Measurements from ENCODE around the gene CYCS. TPM values are rescaled to one million over a fixed set of nuclear protein-coding genes. Genes with fewer than 3 reads are reported as not detected.

CYCS gene
- total RNA-seq, 4 donors from 2014 or later = 29.9 to 129 (median 66.8) TPM

DNA sequence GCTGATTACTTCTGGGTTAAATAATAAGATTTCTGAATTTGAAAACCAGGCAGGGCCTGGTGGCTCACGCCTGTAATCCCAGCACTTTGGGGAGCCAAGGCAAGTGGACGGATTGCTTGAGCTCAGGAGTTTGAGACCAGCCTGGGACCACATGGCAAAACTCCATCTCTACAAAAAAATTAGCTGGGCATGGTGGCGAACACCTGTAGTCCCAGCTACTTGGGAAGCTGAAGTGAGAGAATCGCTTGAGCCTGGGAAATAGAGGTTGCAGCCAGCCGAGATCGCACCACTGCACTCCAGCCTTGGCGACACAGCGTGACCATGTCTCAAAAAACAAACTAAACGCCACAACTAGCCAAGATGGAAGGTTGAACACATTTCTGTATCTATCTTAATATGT is 3.5 kb downstream of the CYCS start:
- in situ Hi-C loops (cut with MboI; ENCODE audit: low pct_ligation_motif_present in 1 of 4, low pct_unique_long_range_greater_than_20kb in 1 of 4, low sequenced_read_pairs in 3 of 4) = no loop called here
- Histone ChIP-seq H3K4me3 (no peak overlapping the region), H3K4me1 (peaks cover 0 to 67% (median 27%) of the 10 kb centered on the region in 4 donors), H3K36me3 (peaks cover 0 to 34% (median 16%) of the 10 kb centered on the region in 4 donors), H3K27ac (no peak overlapping the region), H3K27me3 (no peaks in the 10 kb centered on the region), H3K9me3 (no peaks in the 10 kb centered on the region)
- DNase-seq = no peak
- WGBS, 2 donors (ENCODE audit: low coverage in 1 of 2) = 93 to 97% methylated on average over 8 to 9 of the region's 9 CpGs
- TF ChIP-seq POLR2AphosphoS5 (IDR thresholded peaks at IDR 0.05) (no peak), POLR2A (IDR thresholded peaks at IDR 0.05) (no peak), EP300 (IDR thresholded peaks at IDR 0.05; ENCODE audit: low read depth) (no peak)
- TF ChIP-seq, protein P1, sequence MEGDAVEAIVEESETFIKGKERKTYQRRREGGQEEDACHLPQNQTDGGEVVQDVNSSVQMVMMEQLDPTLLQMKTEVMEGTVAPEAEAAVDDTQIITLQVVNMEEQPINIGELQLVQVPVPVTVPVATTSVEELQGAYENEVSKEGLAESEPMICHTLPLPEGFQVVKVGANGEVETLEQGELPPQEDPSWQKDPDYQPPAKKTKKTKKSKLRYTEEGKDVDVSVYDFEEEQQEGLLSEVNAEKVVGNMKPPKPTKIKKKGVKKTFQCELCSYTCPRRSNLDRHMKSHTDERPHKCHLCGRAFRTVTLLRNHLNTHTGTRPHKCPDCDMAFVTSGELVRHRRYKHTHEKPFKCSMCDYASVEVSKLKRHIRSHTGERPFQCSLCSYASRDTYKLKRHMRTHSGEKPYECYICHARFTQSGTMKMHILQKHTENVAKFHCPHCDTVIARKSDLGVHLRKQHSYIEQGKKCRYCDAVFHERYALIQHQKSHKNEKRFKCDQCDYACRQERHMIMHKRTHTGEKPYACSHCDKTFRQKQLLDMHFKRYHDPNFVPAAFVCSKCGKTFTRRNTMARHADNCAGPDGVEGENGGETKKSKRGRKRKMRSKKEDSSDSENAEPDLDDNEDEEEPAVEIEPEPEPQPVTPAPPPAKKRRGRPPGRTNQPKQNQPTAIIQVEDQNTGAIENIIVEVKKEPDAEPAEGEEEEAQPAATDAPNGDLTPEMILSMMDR (IDR thresholded peaks at IDR 0.05) = no peak
- intact Hi-C loops (cut with DNase I; ENCODE audit: low total_unique reads) = no loop called here

DNA sequence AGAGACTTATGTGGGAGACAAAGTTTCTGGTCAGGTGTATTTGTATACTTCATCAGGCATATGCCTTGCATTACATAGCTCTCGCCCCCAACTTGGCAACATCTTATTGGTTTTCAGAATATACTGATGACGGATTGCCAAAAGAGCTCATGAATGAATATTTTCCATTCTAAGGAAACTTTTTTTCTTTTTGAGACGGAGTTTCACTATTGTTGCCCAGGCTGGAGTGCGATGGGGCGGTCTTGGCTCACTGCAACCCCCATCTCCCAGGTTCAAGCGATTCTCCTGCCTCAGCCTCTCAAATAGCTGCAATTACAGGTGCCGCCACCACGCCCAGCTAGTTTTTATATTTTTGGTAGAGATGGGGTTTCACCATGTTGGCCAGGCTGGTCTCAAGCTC is 6.0 kb downstream of the CYCS start:
- H3K27ac ChIP-seq = no peak overlapping the region
- DNase-seq = no peak
- in situ Hi-C loops (cut with MboI; ENCODE audit: low pct_ligation_motif_present in 1 of 4, low pct_unique_long_range_greater_than_20kb in 1 of 4, low sequenced_read_pairs in 3 of 4) = no loop called here
- H3K4me1 ChIP-seq = peaks cover 0 to 60% (median 21%) of the 10 kb centered on the region in 4 donors
- TF ChIP-seq POLR2A (IDR thresholded peaks at IDR 0.05) = no peak
- no peak for TF ChIP-seq EP300 (IDR thresholded peaks at IDR 0.05; ENCODE audit: low read depth)
- TF ChIP-seq, protein P1 (IDR thresholded peaks at IDR 0.05) = no peak
- no peak for TF ChIP-seq POLR2AphosphoS5 (IDR thresholded peaks at IDR 0.05)
- peaks cover 0 to 34% (median 16%) of the 10 kb centered on the region in 4 donors for H3K36me3 ChIP-seq
- no peak overlapping the region for H3K4me3 ChIP-seq
- no peaks in the 10 kb centered on the region for H3K9me3 ChIP-seq
- intact Hi-C loops (cut with DNase I; ENCODE audit: low total_unique reads) = no loop called here
- H3K27me3 ChIP-seq = no peaks in the 10 kb centered on the region
- 86% methylated on average over 8 of the region's 8 CpGs; no CpG with 5 or more reads in 1 of the 2 donors for WGBS, 2 donors (ENCODE audit: low coverage in 1 of 2)

DNA sequence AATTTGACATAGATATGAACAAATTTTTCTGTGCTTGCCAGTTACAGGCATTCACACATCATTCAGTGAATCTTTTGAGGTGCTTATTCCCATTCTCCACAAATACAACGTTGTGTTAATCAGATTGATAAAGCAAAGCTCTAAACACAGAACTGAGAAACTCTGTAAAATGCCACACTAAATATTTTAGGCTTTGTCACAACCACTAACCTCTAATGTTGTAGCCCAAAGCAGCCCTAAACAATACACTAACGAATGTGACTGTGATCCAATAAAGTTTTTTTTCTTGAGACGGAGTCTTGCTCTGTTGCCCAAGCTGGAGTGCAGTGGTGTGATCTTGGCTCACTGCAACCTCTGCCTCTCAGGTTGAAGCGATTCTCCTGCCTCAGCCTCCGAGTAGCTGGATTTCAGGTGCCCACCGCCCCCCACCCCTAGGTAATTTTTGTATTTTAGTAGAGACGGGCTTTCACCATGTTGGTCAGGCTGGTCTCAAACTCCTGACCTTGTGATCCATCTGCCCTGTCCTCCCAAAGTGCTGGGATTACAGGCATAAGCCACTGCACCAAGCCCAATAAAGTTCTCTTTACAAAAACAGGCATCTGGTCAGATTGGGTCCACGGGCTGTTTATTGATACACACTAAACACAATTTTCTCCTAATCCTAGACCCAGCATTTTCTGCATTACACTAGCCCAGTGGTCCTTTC is 6.9 kb downstream of the CYCS start:
- Histone ChIP-seq H3K27ac (peak overlapping the region; percentile 15 to 53 (median 48)), H3K27me3 (no peaks in the 10 kb centered on the region), H3K36me3 (peaks cover 0 to 34% (median 16%) of the 10 kb centered on the region in 4 donors), H3K4me1 (peaks cover 0 to 52% (median 15%) of the 10 kb centered on the region in 4 donors), H3K9me3 (no peaks in the 10 kb centered on the region), H3K4me3 (no peak overlapping the region)
- WGBS, 2 donors (ENCODE audit: low coverage in 1 of 2) = 73 to 75% methylated on average over 2 to 8 of the region's 8 CpGs
- DNase-seq = no peak
- intact Hi-C loops (cut with DNase I; ENCODE audit: low total_unique reads) = no loop called here
- TF ChIP-seq, protein P1 (IDR thresholded peaks at IDR 0.05) = no peak
- TF ChIP-seq POLR2AphosphoS5 (IDR thresholded peaks at IDR 0.05) (no peak), EP300 (IDR thresholded peaks at IDR 0.05; ENCODE audit: low read depth) (no peak), POLR2A (IDR thresholded peaks at IDR 0.05) (no peak)
- in situ Hi-C loops (cut with MboI; ENCODE audit: low pct_ligation_motif_present in 1 of 4, low pct_unique_long_range_greater_than_20kb in 1 of 4, low sequenced_read_pairs in 3 of 4) = no loop called here

DNA sequence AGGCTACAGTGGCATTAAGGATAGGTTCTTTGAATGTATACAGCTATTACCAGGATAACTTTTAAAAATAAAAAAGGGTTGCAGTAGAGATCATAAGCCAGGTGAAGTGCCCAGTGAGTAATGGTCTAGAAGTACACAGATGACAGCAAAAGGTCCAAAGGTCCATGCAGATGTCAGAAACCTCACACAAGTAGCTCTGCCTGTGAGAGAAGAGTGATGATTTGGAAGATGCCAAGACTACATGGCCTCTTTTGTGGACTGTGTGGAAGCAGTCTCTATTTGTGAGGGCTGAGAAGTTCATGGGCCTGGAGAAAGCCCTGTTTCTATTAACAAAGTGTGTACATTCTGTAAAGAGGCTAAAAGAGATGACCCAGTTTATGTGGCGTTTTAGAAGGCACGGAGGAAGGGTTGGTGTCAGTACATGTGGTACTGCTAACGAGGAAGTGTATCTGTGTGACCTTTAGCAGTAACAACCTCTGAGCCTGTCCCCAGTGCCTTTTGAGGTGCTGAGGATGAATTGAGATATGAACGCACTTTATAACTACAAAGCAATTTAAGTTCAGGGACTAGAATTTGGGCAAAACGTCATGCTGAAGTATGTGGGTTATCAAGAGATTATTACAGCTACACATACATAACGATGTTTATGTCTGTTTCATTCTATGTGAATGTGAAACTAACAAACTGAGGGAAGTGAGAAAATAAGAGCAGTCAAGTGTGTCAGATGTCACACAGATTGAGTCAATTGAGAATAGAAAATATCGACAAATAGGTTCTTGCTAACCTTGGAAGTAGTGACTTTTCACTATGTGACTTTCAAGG is 7.6 kb downstream of the CYCS start:
- 24 to 28% methylated on average over 7 of the region's 7 CpGs for WGBS, 2 donors (ENCODE audit: low coverage in 1 of 2)
- Histone ChIP-seq H3K9me3 (no peaks in the 10 kb centered on the region), H3K27ac (peak overlapping the region; percentile 15 to 53 (median 48)), H3K4me3 (no peak overlapping the region), H3K36me3 (peaks cover 0 to 34% (median 15%) of the 10 kb centered on the region in 4 donors), H3K4me1 (peaks cover 0 to 45% (median 14%) of the 10 kb centered on the region in 4 donors), H3K27me3 (no peaks in the 10 kb centered on the region)
- in situ Hi-C loops (cut with MboI; ENCODE audit: low pct_ligation_motif_present in 1 of 4, low pct_unique_long_range_greater_than_20kb in 1 of 4, low sequenced_read_pairs in 3 of 4) = no loop called here
- intact Hi-C loops (cut with DNase I; ENCODE audit: low total_unique reads) = no loop called here
- TF ChIP-seq POLR2A (IDR thresholded peaks at IDR 0.05) (peak; percentile 26), POLR2AphosphoS5 (IDR thresholded peaks at IDR 0.05) (peak in 1 of 3 donors; percentile 66)
- TF ChIP-seq, protein P1 (IDR thresholded peaks at IDR 0.05) = no peak
- peak; percentile 39 for DNase-seq
